Activated CD8-positive, alpha-beta T cell treated with anti-CD3 and anti-CD28 coated beads for 36 hours (primary cell): ENCODE data around the gene PRAC1. TPM values are rescaled to one million over a fixed set of nuclear protein-coding genes. Genes with fewer than 3 reads are reported as not detected.

Experiments
- ATAC-seq: fragments of 200-7000 bp; cut with Tn5 transposase; one replicate; pipeline ENCODE4 v1.10.0; 2021; ENCODE audit warnings: mild to moderate bottlenecking, moderate library complexity
- CTCF ChIA-PET: fragments of 350-600 bp; sonication (Branson Sonifier 250); formaldehyde crosslinking; loops from one replicate; lab custom pipeline; 2021; ENCODE audit warnings: antibody characterized with exemption; lab: Charles Lee
- POLR2A ChIA-PET: fragments of 350-600 bp; sonication (Branson Sonifier 250); formaldehyde crosslinking; loops from one replicate; lab custom pipeline; 2021; ENCODE audit warnings: antibody characterized with exemption; lab: Charles Lee
- DNase-seq: peaks from one replicate; pipeline ENCODE4 v3.0.0-alpha.2; 2020
- H3K27ac Mint-ChIP-seq: one replicate; pipeline ENCODE4 v1.8.0; 2021; ENCODE audit warnings: mild to moderate bottlenecking, mixed read lengths
- H3K27me3 Mint-ChIP-seq: one replicate; pipeline ENCODE4 v1.8.0; 2021; ENCODE audit warnings: mixed read lengths
- H3K36me3 Mint-ChIP-seq: one replicate; pipeline ENCODE4 v1.8.0; 2021; ENCODE audit warnings: low read depth, mixed read lengths
- H3K4me1 Mint-ChIP-seq: one replicate; pipeline ENCODE4 v1.8.0; 2021; ENCODE audit warnings: low read depth, mixed read lengths
- H3K4me3 Mint-ChIP-seq: one replicate; pipeline ENCODE4 v1.8.0; 2021; ENCODE audit warnings: mild to moderate bottlenecking, moderate library complexity, mixed read lengths
- H3K9me3 Mint-ChIP-seq: one replicate; pipeline ENCODE4 v1.8.0; 2021; ENCODE audit warnings: mixed read lengths
- intact Hi-C: fragments of 100-400 bp; cut with micrococcal nuclease; formaldehyde crosslinking; loops from one replicate; pipeline ENCODE4 v1.10.0; 2022
- total RNA-seq, 2 experiments: library from RNA; stranded (reverse); gene quantifications; one replicate each; pipeline ENCODE4 v1.2.3, GENCODE V29; 2021
- TF ChIP-seq, protein P1 (sequence below): fragments of 200-600 bp; IDR thresholded peaks from one replicate; pipeline ENCODE4 v1.8.0; 2022; ENCODE audit warnings: antibody characterized with exemption, mild to moderate bottlenecking

The PRAC1 gene
- total RNA-seq, 2 experiments from 2014 or later: not detected

DNA sequence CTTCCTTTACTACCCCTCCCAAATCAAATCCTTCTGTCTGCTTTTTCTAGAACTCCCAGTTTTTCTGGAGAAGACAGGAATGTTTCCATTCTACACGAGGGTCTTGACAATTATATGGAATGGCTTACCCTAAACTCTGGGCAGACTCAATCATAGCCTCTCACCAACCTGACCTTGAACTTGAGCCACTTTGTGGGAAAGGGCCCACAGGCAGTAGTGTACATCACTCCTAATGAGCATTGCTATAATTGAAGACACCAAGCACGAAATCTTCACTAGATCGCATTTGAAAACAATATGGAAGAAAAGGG is 7.9 kb upstream of the PRAC1 start:
- Mint-ChIP-seq H3K36me3 (no peaks in the 10 kb centered on the region), H3K4me3 (no peak overlapping the region), H3K27me3 (peaks cover 89% of the 10 kb centered on the region), H3K9me3 (no peaks in the 10 kb centered on the region), H3K27ac (no peak overlapping the region), H3K4me1 (peaks cover 26% of the 10 kb centered on the region)
- TF ChIP-seq, protein P1, sequence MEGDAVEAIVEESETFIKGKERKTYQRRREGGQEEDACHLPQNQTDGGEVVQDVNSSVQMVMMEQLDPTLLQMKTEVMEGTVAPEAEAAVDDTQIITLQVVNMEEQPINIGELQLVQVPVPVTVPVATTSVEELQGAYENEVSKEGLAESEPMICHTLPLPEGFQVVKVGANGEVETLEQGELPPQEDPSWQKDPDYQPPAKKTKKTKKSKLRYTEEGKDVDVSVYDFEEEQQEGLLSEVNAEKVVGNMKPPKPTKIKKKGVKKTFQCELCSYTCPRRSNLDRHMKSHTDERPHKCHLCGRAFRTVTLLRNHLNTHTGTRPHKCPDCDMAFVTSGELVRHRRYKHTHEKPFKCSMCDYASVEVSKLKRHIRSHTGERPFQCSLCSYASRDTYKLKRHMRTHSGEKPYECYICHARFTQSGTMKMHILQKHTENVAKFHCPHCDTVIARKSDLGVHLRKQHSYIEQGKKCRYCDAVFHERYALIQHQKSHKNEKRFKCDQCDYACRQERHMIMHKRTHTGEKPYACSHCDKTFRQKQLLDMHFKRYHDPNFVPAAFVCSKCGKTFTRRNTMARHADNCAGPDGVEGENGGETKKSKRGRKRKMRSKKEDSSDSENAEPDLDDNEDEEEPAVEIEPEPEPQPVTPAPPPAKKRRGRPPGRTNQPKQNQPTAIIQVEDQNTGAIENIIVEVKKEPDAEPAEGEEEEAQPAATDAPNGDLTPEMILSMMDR: no peak
- DNase-seq (no peak), ATAC-seq (no peak)
- CTCF ChIA-PET: interaction anchor here (1.3 to 2.8 kb wide), 2 partner anchors 52 to 75 kb away, joined by 3 to 13 read pairs; no protein-coding TSS in a partner anchor
- intact Hi-C loops: no loop called here
- POLR2A ChIA-PET: no interaction called here

DNA sequence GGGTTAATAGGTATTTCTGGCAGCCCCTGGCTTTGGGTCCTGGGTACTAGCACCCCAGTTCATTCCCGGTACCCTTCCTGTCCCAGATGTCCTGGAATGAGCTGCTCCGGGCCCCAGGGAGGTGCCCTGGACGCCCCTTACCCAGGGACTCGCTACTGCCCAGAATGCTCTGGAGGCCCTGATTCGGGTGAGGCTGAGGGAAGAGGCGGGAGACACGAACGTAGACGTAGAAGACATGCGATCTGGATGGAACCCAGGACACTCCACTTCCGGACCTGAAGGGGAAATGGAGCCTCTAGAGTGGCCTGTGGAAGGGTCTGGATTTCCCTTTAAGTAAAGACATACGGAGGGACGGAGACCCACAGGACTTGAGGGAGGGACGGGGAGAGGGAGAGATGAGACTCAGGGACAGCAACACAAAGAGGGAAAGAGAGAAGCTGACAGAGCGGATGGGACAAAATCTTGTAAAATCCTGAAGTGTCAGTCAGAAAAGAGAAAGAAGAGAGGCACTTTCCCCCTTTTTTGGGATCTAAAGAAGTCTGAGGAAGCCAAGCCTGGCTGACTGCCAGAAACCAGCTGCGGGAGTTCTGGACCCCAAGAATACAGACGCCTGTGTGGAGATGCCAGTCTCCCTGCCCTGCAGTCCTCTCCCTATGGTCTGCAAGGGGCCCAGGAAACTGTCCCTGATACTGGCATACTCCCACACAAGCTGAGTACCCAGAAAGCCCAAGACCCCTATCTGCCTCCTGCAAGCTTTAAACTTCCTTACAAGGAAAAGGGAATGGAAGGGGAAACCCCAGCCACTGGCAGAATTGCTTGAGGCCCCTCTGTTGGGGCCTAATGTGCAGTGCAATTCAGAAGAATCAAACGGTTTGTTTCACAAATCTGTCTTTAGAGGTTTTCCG is 7.3 kb upstream of the PRAC1 start:
- ChIA-PET POLR2A (no interaction called here), CTCF (interaction anchor here (1.9 to 3.0 kb wide), 2 partner anchors 11 to 51 kb away, joined by 8 to 12 read pairs; no protein-coding TSS in a partner anchor)
- Mint-ChIP-seq H3K4me1 (peaks cover 31% of the 10 kb centered on the region), H3K36me3 (no peaks in the 10 kb centered on the region), H3K27me3 (peaks cover 89% of the 10 kb centered on the region), H3K27ac (no peak overlapping the region), H3K4me3 (no peak overlapping the region), H3K9me3 (no peaks in the 10 kb centered on the region)
- ATAC-seq: no peak
- intact Hi-C loops: loop anchor here (5.0 to 10.0 kb wide), 2 partner anchors 58 to 115 kb away; partner anchors contain the start of genes HOXB7 and HOXB8
- TF ChIP-seq, protein P1: no peak
- no peak for DNase-seq

DNA sequence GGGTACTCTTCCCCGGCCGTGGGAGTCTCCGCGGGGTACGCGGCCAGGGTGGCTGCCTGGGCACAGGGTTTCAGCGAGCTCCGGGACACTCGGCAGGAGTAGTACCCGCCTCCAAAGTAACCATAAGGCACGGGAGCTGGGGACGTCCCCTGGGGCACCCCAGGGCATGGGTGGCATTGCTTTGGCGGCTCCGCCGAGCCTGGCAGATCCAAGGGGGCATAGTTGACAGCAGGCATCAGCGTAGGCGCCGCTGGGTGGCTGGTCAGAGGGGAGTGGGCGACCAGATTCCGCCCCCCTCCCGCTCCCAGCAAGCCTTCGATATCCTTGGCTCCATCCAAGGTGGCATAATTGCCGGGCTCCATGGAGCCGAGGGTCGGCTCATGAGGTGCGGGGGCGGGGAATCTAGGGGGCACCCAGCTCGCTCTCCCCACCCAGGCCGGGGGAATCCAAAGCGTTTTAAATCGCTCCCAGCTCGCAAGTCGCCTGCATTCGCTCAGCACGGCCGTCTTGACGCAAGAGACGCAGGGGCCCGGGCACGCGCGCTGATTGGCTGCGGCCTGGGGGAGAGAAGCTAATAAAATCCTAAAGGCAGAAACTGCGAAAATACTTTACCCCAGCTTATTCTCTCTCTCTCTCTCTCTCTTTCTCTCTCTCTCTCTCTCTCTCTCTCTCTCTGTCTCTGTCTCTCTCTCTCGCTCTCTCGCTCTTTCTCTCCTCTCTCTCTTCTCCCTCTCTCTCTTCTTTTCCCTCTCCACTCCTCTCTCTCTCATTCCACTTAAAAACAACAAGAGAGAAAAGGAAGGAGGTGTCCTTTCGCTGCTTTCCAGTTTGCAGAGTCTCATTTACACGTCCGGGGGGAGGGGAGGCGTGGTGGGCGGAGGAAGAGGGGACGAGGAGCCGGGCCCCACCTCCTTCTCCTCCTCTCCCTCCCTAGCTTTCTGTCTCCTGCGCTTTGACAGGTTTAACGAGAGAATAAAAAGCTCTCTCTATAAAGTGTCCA is 6.2 kb upstream of the PRAC1 start, which contains the start of gene HOXB13:
HOXB13 (minus strand) TSS at position 519 of the 1,000 bp plus-strand sequence; CDS start at position 362, 157 bp downstream.
- CTCF ChIA-PET: interaction anchor here (0.7 to 3.0 kb wide), 7 partner anchors 8 to 150 kb away, joined by 3 to 12 read pairs (median 4); no protein-coding TSS in a partner anchor
- peaks cover 88% of the 10 kb centered on the region for H3K27me3 Mint-ChIP-seq
- no peaks in the 10 kb centered on the region for H3K36me3 Mint-ChIP-seq
- no peak for ATAC-seq
- DNase-seq: peak; percentile 67
- TF ChIP-seq, protein P1: no peak
- H3K9me3 Mint-ChIP-seq: no peaks in the 10 kb centered on the region
- no peak within 1 kb of the TSS for H3K27ac Mint-ChIP-seq
- peaks cover 36% of the 10 kb centered on the region for H3K4me1 Mint-ChIP-seq
- intact Hi-C loops: loop anchor here (5.0 to 10.0 kb wide), 2 partner anchors 59 to 114 kb away; partner anchors contain the start of genes HOXB7 and HOXB8
- peak within 1 kb of the TSS; percentile 32 for H3K4me3 Mint-ChIP-seq
- POLR2A ChIA-PET: interaction anchor here (0.5 to 1.7 kb wide), 5 partner anchors 10 to 50 kb away, joined by 3 to 5 read pairs (median 3); no protein-coding TSS in a partner anchor

DNA sequence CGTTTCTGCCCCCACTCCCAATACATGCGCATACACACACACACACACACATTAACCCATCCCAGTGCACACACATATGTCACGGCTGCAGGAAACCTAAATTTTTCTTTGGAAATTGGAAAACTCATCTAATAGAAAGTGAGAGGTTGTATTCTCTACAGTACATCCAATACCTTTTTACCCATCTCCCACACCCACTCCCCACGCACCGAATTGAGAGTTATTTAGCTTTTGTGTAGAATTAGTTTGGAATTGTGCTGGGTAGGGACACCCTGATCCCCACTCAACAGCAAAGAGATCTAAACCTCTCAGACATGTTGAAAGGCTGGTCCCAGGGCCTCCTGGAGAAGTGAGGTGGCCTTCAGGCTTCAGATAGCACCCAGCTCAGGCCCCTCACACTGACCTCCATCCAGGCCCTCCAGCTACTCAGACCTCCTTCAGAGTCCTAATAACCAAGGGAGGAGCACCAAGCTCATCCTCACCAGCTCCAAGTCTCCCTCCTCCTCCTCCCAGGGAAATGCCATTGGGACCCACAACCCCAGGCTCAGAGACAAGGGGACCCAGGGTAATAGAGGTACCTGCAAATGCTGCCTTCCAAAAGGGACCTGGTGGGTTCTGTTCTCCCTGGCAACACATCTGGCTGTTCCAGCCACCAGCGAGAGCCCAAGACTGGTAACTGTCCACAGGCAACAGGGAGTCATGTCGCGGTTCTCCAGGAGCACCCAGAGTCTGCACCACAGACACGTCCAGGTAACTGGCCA is 5.3 kb upstream of the PRAC1 start:
- CTCF ChIA-PET: interaction anchor here (0.6 to 3.0 kb wide), 8 partner anchors 7 to 304 kb away, joined by 3 to 12 read pairs (median 4); no protein-coding TSS in a partner anchor
- Mint-ChIP-seq H3K4me3 (no peak overlapping the region), H3K9me3 (no peaks in the 10 kb centered on the region), H3K27me3 (peaks cover 89% of the 10 kb centered on the region), H3K27ac (no peak overlapping the region), H3K36me3 (no peaks in the 10 kb centered on the region), H3K4me1 (peaks cover 34% of the 10 kb centered on the region)
- TF ChIP-seq, protein P1: no peak
- POLR2A ChIA-PET: interaction anchor here (0.9 to 1.7 kb wide), 4 partner anchors 9 to 51 kb away, joined by 3 to 5 read pairs (median 3); no protein-coding TSS in a partner anchor
- DNase-seq (no peak), ATAC-seq (no peak)
- intact Hi-C loops: loop anchor here (5.0 to 10.0 kb wide), 2 partner anchors 60 to 113 kb away; partner anchors contain the start of genes HOXB7 and HOXB8
